Natural killer cell (primary cell): ENCODE measurements around the gene MTARC2. TPM values are rescaled to one million over a fixed set of nuclear protein-coding genes. Genes with fewer than 3 reads are reported as not detected.
A peak's percentile ranks its signal among the peaks of the same experiment; 100 is the strongest.

Experiments used
- ATAC-seq, 3 donors: fragments of 150-1000 bp in 2 of 3; fragments of 200-7000 bp in 1 of 3; cut with Tn5 transposase; 1 replicate in 1 of 3; 2 replicates in 2 of 3; pipeline ENCODE4 v1.10.0; 2021; ENCODE audit warnings: mild to moderate bottlenecking in 2 of 3, moderate library complexity in 2 of 3
- DNase-seq, 2 donors: peaks; one replicate each; pipeline versions ENCODE4 v3.0.0 to v3.0.0-alpha.2; 2013 to 2021; ENCODE audit warnings: mixed read lengths in 1 of 2
- H3K27ac ChIP-seq: one replicate; pipeline ENCODE4 v1.5.1; 2013; ENCODE audit warnings: mild to moderate bottlenecking, low read length
- H3K27me3 ChIP-seq: one replicate; pipeline ENCODE4 v1.6.1; 2013; ENCODE audit warnings: low read length; ENCODE audit not compliant: control insufficient read depth, insufficient read depth
- H3K36me3 ChIP-seq: one replicate; pipeline ENCODE4 v1.6.1; 2013; ENCODE audit warnings: low read length; ENCODE audit not compliant: control insufficient read depth, insufficient read depth
- H3K4me1 ChIP-seq: one replicate; pipeline ENCODE4 v1.6.1; 2013; ENCODE audit warnings: low read length; ENCODE audit not compliant: control insufficient read depth, insufficient read depth
- H3K4me3 ChIP-seq: one replicate; pipeline ENCODE4 v1.5.1; 2013; ENCODE audit warnings: low read length
- H3K9me3 ChIP-seq: one replicate; pipeline ENCODE4 v1.6.1; 2013; ENCODE audit warnings: low read length; ENCODE audit not compliant: control insufficient read depth, insufficient read depth
- H3K27ac Mint-ChIP-seq, 2 donors: one replicate each; pipeline ENCODE4 v1.8.0; 2022; ENCODE audit warnings: mild to moderate bottlenecking in 2 of 2, mixed read lengths in 2 of 2, moderate library complexity in 1 of 2
- H3K27me3 Mint-ChIP-seq, 2 donors: one replicate each; pipeline ENCODE4 v1.8.0; 2022; ENCODE audit warnings: low read depth in 2 of 2, mixed read lengths in 2 of 2
- H3K36me3 Mint-ChIP-seq: one replicate; pipeline ENCODE4 v1.8.0; 2022; ENCODE audit warnings: mixed read lengths
- H3K4me1 Mint-ChIP-seq, 2 donors: one replicate each; pipeline ENCODE4 v1.8.0; 2022; ENCODE audit warnings: mixed read lengths in 2 of 2
- H3K4me3 Mint-ChIP-seq: one replicate; pipeline ENCODE4 v1.8.0; 2022; ENCODE audit warnings: mild to moderate bottlenecking, moderate library complexity, mixed read lengths
- H3K9me3 Mint-ChIP-seq, 2 donors: one replicate each; pipeline ENCODE4 v1.8.0; 2022; ENCODE audit warnings: mixed read lengths in 2 of 2
- WGBS: methylation state at CpG from one replicate; pipeline ENCODE4 v1.1.7; 2013; ENCODE audit warnings: missing lambda C conversion rate; ENCODE audit not compliant: insufficient coverage; 5-methylcytosine and 5-hydroxymethylcytosine counted together
- intact Hi-C: fragments of 100-400 bp; cut with micrococcal nuclease; formaldehyde crosslinking; loops from one replicate; pipeline ENCODE4 v1.14.2; 2022
- total RNA-seq, 4 donors: library from RNA; stranded (reverse); fragments of 120-200 nt in 1 of 4; gene quantifications; one replicate each; pipeline versions ENCODE4 v1.2.3 to v1.2.4, GENCODE V29; 2013 to 2022
- TF ChIP-seq, protein P1 (sequence below): fragments of 200-600 bp; IDR thresholded peaks from one replicate; pipeline ENCODE4 v1.8.0; 2022; ENCODE audit warnings: antibody characterized with exemption

MTARC2 gene
- total RNA-seq, 3 donors from 2014 or later (not counting 1 experiment from before 2014, with no cell fraction given): 0.33 to 1.7 (median 0.45) TPM

DNA sequence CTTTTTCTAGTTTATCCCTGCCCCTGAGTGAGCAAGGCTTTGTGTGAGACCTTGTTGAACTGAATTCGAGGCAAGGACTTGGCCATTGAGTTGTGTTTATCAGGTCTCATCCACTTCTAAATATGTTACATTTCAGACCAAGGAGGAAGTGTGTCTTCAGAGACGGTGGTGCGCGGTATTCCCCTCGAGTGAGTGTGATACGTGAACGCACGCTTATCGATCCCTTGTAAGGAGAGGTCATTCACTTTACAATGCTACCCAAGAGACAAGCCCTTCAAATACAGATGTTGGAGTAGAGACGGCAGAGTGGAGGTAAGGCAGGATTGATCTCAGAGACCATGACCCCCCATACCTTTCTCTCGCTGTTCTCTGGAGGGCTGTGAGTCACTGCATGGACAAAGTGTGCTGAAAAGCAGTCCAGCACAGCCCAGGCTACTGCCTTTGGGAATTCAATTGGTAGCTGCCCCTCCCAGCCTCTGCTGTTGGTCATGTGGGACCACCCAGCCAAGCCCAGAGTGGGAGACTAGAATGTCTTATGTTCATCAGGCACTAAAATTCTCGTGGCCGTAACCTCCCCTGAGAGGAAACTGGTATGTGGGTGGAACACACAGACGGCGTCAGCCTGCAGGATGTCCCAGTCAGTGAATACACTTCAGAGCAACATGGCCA, 22.3 kb downstream of the MTARC2 start:
- H3K9me3 ChIP-seq: no peaks in the 10 kb centered on the region
- WGBS: 64% methylated on average over 15 of the region's 15 CpGs
- H3K27me3 Mint-ChIP-seq: peaks cover 3 to 5% of the 10 kb centered on the region in 2 donors
- ATAC-seq (no peak), DNase-seq (no peak)
- no peaks in the 10 kb centered on the region for H3K4me1 Mint-ChIP-seq
- no peaks in the 10 kb centered on the region for H3K36me3 Mint-ChIP-seq
- intact Hi-C loops: no loop called here
- no peaks in the 10 kb centered on the region for H3K27me3 ChIP-seq
- peak overlapping the region; percentile 82 for H3K27ac ChIP-seq
- H3K4me3 Mint-ChIP-seq: no peak overlapping the region
- TF ChIP-seq, protein P1, sequence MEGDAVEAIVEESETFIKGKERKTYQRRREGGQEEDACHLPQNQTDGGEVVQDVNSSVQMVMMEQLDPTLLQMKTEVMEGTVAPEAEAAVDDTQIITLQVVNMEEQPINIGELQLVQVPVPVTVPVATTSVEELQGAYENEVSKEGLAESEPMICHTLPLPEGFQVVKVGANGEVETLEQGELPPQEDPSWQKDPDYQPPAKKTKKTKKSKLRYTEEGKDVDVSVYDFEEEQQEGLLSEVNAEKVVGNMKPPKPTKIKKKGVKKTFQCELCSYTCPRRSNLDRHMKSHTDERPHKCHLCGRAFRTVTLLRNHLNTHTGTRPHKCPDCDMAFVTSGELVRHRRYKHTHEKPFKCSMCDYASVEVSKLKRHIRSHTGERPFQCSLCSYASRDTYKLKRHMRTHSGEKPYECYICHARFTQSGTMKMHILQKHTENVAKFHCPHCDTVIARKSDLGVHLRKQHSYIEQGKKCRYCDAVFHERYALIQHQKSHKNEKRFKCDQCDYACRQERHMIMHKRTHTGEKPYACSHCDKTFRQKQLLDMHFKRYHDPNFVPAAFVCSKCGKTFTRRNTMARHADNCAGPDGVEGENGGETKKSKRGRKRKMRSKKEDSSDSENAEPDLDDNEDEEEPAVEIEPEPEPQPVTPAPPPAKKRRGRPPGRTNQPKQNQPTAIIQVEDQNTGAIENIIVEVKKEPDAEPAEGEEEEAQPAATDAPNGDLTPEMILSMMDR: no peak
- no peaks in the 10 kb centered on the region for H3K4me1 ChIP-seq
- H3K36me3 ChIP-seq: no peaks in the 10 kb centered on the region
- H3K27ac Mint-ChIP-seq: no peak overlapping the region
- no peaks in the 10 kb centered on the region for H3K9me3 Mint-ChIP-seq
- H3K4me3 ChIP-seq: no peak overlapping the region

DNA sequence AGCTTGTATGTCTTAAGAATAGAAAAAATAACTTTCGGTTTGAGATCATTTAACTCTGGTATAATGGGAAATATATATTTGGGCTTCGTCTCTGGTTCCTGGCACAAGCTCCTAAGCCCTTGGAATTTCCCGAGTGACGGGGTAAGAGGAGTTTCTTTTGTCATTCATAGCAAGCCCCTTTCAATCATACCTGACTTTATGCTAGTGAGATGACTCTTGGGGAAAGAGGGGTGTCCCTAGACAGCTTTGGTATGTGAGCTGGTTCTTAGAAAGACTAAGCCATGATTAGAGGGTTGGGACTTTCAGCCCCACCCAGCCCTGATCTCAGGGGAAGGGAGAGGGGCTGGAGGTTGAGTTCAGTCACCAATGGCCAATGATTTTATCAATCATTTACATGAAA, 24.7 kb downstream of the MTARC2 start:
- Histone ChIP-seq H3K27ac (no peak overlapping the region), H3K4me3 (no peak overlapping the region), H3K36me3 (no peaks in the 10 kb centered on the region), H3K27me3 (no peaks in the 10 kb centered on the region), H3K9me3 (no peaks in the 10 kb centered on the region), H3K4me1 (no peaks in the 10 kb centered on the region)
- no peak for DNase-seq
- Mint-ChIP-seq H3K27me3 (peaks cover 11 to 16% of the 10 kb centered on the region in 2 donors), H3K9me3 (no peaks in the 10 kb centered on the region), H3K4me3 (no peak overlapping the region), H3K27ac (no peak overlapping the region), H3K4me1 (peaks cover 0 to 5% of the 10 kb centered on the region in 2 donors), H3K36me3 (no peaks in the 10 kb centered on the region)
- no peak for ATAC-seq
- intact Hi-C loops: no loop called here
- 87% methylated on average over 4 of the region's 4 CpGs for WGBS
- TF ChIP-seq, protein P1: no peak

DNA sequence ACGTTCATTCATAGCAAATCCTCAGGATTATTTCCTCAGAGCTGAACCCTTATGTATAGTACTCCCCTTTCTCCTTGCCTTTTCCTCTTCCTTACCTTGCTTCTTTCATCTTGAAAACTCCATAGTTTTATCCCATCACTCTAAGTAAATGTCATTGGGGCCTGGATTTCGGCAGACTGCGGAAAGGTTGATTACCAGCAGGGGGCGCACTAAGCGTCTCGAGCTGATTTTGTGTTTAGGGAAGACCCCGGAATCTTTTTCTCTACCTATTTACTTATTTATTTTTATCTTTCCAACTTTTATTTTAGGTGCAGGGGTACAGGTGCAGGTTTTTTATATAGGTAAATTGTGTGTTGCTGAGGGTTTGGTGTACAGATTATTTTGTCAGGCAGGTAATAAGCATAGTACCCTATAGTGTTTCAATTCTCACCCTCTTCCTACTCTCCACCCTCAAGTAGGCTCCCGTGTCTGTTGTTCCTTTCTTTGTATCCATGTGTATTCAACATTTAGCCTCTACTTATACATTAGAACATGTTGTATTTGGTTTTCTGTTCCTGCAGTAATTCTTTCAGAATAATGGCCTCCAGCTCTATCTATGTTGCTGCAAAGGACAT, 27.2 kb downstream of the MTARC2 start:
- Histone ChIP-seq H3K27ac (no peak overlapping the region), H3K4me1 (no peaks in the 10 kb centered on the region), H3K36me3 (no peaks in the 10 kb centered on the region), H3K9me3 (no peaks in the 10 kb centered on the region), H3K4me3 (no peak overlapping the region), H3K27me3 (no peaks in the 10 kb centered on the region)
- no peaks in the 10 kb centered on the region for H3K9me3 Mint-ChIP-seq
- ATAC-seq (no peak), DNase-seq (peak in 1 of 2 donors; percentile 49)
- TF ChIP-seq, protein P1: peak; percentile 74
- intact Hi-C loops: no loop called here
- H3K27ac Mint-ChIP-seq: no peak overlapping the region
- H3K4me3 Mint-ChIP-seq: no peak overlapping the region
- H3K27me3 Mint-ChIP-seq: peaks cover 8 to 16% of the 10 kb centered on the region in 2 donors
- H3K36me3 Mint-ChIP-seq: no peaks in the 10 kb centered on the region
- 40% methylated on average over 5 of the region's 8 CpGs for WGBS
- peaks cover 0 to 5% of the 10 kb centered on the region in 2 donors for H3K4me1 Mint-ChIP-seq
